Measurements from ENCODE around the gene MYLK.

DNA sequence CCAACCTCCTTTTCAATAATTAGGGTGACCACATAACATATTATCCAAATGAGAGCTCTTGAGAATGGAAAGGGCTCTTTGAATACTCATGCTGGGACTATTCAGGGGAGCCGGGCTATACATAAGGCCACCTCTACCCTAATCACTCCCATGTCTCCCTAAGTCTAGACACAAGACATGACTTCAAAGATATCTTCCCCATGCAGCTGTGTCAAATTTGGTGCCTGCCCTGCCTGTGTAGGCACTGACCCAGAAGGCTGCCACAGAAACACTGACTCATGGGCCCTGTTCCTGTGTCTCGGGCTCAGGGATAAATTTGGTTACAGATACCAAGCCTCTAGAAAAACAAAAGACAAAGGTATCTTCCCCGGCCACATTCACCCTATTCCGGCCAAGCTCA is 70.3 kb downstream of the MYLK start:
- TF ChIP-seq, protein P1, sequence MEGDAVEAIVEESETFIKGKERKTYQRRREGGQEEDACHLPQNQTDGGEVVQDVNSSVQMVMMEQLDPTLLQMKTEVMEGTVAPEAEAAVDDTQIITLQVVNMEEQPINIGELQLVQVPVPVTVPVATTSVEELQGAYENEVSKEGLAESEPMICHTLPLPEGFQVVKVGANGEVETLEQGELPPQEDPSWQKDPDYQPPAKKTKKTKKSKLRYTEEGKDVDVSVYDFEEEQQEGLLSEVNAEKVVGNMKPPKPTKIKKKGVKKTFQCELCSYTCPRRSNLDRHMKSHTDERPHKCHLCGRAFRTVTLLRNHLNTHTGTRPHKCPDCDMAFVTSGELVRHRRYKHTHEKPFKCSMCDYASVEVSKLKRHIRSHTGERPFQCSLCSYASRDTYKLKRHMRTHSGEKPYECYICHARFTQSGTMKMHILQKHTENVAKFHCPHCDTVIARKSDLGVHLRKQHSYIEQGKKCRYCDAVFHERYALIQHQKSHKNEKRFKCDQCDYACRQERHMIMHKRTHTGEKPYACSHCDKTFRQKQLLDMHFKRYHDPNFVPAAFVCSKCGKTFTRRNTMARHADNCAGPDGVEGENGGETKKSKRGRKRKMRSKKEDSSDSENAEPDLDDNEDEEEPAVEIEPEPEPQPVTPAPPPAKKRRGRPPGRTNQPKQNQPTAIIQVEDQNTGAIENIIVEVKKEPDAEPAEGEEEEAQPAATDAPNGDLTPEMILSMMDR (IDR thresholded peaks at IDR 0.05), result no peak
- no peak for TF ChIP-seq EP300 (IDR thresholded peaks at IDR 0.05)

All from tibial nerve (tissue), 4 donors.